Measurements from ENCODE around the gene SLC15A4.
"Not testable (repeated sequence)": the region's sequence is repeated elsewhere in the genome, so short reads cannot be mapped to it uniquely, and the experiment has no call there.

Gene SLC15A4

DNA sequence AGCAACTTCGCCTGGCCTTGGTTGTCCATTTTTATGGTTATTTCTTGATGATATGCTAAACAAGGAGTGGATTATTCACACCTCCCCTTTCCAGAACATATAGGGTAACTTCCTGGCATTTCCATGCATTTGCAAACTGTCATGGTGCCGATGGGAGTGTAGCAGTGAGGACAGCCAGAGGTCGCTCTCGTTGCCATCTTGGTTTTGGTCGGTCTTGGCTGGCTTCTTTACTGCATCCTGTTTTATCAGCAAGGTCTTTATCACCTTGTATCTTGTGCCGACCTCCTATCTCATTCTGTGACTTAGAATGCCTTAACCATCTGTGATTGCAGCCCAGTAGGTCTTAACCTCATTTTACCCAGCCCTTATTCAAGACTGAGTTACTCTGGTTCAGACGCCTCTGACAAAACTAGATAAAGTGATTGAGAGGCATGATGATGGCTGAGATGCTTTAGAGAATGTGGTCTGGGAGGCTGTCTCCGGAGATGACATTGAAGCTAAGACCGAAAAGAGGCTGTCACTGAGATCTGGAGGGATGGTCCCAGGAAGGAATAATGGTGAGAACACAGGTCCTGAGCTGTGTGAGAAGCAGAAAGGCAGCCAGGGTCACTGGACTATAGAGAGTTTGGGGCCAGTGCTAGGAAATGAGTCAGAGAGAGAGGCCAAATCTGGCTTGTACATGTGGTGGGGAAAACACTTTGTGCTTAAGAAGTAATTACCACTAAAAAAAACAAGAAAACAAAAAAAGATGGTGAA, 32.5 kb upstream of the SLC15A4 start:
- Histone ChIP-seq H3K4me1 (ENCODE audit: control insufficient read depth, low read depth, low read length) (peaks cover 10% of the 10 kb centered on the region), H3K4ac (ENCODE audit: low read depth, low read length) (no peak overlapping the region), H3K56ac (ENCODE audit: low read length) (no peak overlapping the region), H3K18ac (ENCODE audit: low read length) (no peak overlapping the region), H4K8ac (ENCODE audit: low read depth, low read length) (no peak overlapping the region), H2AK5ac (ENCODE audit: low read length) (no peak overlapping the region), H3K27ac (ENCODE audit: low read depth, low read length) (peak overlapping the region; percentile 30), H3K9ac (ENCODE audit: low read length) (no peak overlapping the region), H4K5ac (ENCODE audit: low read length) (no peak overlapping the region), H3K36me3 (ENCODE audit: control insufficient read depth, insufficient read depth, low read length) (no peaks in the 10 kb centered on the region), H3K4me2 (ENCODE audit: low read length) (no peak overlapping the region), H3K27me3 (ENCODE audit: insufficient read depth, low read length, poor library complexity) (no peaks in the 10 kb centered on the region), H3K23ac (ENCODE audit: low read length) (no peak overlapping the region), H2BK15ac (replicated peaks; ENCODE audit: low read depth) (no peak overlapping the region), H3K4me3 (ENCODE audit: low read length) (no peak overlapping the region), H3K79me2 (ENCODE audit: control insufficient read depth, insufficient read depth, low read length) (no peaks in the 10 kb centered on the region), H2BK120ac (ENCODE audit: low read depth, low read length) (no peak overlapping the region), H2BK5ac (ENCODE audit: low read length) (peak overlapping the region; percentile 41), H3K79me1 (ENCODE audit: low read length) (no peaks in the 10 kb centered on the region)
- no CpG with 5 or more reads among the region's 9 CpGs for WGBS (ENCODE audit: extremely low coverage, insufficient coverage, low lambda C conversion rate)
- DNase-seq: peak; percentile 91

- peak overlapping the region; percentile 92 for H3K56ac ChIP-seq (ENCODE audit: low read length)
- no peak overlapping the region for H2BK15ac ChIP-seq (replicated peaks; ENCODE audit: low read depth)
- no peaks in the 10 kb centered on the region for H3K36me3 ChIP-seq (ENCODE audit: control insufficient read depth, insufficient read depth, low read length)
- H2BK5ac ChIP-seq (ENCODE audit: low read length): peak overlapping the region; percentile 46
- no peaks in the 10 kb centered on the region for H3K27me3 ChIP-seq (ENCODE audit: insufficient read depth, low read length, poor library complexity)
- H3K79me1 ChIP-seq (ENCODE audit: low read length): no peaks in the 10 kb centered on the region
- H3K4me1 ChIP-seq (ENCODE audit: control insufficient read depth, low read depth, low read length): peaks cover 5% of the 10 kb centered on the region
- no CpG with 5 or more reads among the region's 74 CpGs for WGBS (ENCODE audit: extremely low coverage, insufficient coverage, low lambda C conversion rate)
- H2AK5ac ChIP-seq (ENCODE audit: low read length): no peak overlapping the region
- H3K9ac ChIP-seq (ENCODE audit: low read length): peak overlapping the region; percentile 75
- H3K18ac ChIP-seq (ENCODE audit: low read length): peak overlapping the region; percentile 92
- H3K4ac ChIP-seq (ENCODE audit: low read depth, low read length): peak overlapping the region; percentile 57
- H2BK120ac ChIP-seq (ENCODE audit: low read depth, low read length): peak overlapping the region; percentile 73
- peak overlapping the region; percentile 28 for H3K4me3 ChIP-seq (ENCODE audit: low read length)
- no peak overlapping the region for H4K8ac ChIP-seq (ENCODE audit: low read depth, low read length)
- DNase-seq: peak; percentile 49
- H3K23ac ChIP-seq (ENCODE audit: low read length): peak overlapping the region; percentile 48
- no peaks in the 10 kb centered on the region for H3K79me2 ChIP-seq (ENCODE audit: control insufficient read depth, insufficient read depth, low read length)
- no peak overlapping the region for H4K5ac ChIP-seq (ENCODE audit: low read length)
- H3K4me2 ChIP-seq (ENCODE audit: low read length): peak overlapping the region; percentile 73
- H3K27ac ChIP-seq (ENCODE audit: low read depth, low read length): peak overlapping the region; percentile 95
Measured at GRCh38 chr12:128853600-128854197, 29.9 kb upstream of the SLC15A4 start.

GRCh38 chr12:128852885-128853599, 29.3 kb upstream of the SLC15A4 start, which contains the start of gene GLT1D1:
GLT1D1 (plus strand) TSS chr12:128853478; CDS start chr12:128853582, 104 bp downstream.
- H3K23ac ChIP-seq (ENCODE audit: low read length): peak within 1 kb of the TSS; percentile 48
- H3K9ac ChIP-seq (ENCODE audit: low read length): peak within 1 kb of the TSS; percentile 75
- DNase-seq: no peak
- WGBS (ENCODE audit: extremely low coverage, insufficient coverage, low lambda C conversion rate): no CpG with 5 or more reads among the region's 56 CpGs
- H3K56ac ChIP-seq (ENCODE audit: low read length): peak within 1 kb of the TSS; percentile 92
- peak within 1 kb of the TSS; percentile 92 for H3K18ac ChIP-seq (ENCODE audit: low read length)
- H4K5ac ChIP-seq (ENCODE audit: low read length): peak within 1 kb of the TSS; percentile 76
- peak within 1 kb of the TSS; percentile 57 for H3K4ac ChIP-seq (ENCODE audit: low read depth, low read length)
- peak within 1 kb of the TSS; percentile 73 for H2BK120ac ChIP-seq (ENCODE audit: low read depth, low read length)
- H3K27me3 ChIP-seq (ENCODE audit: insufficient read depth, low read length, poor library complexity): no peaks in the 10 kb centered on the region
- H3K36me3 ChIP-seq (ENCODE audit: control insufficient read depth, insufficient read depth, low read length): no peaks in the 10 kb centered on the region
- H4K8ac ChIP-seq (ENCODE audit: low read depth, low read length): no peak within 1 kb of the TSS
- no peaks in the 10 kb centered on the region for H3K79me1 ChIP-seq (ENCODE audit: low read length)
- peak within 1 kb of the TSS; percentile 95 for H3K27ac ChIP-seq (ENCODE audit: low read depth, low read length)
- H3K4me2 ChIP-seq (ENCODE audit: low read length): peak within 1 kb of the TSS; percentile 73
- H2AK5ac ChIP-seq (ENCODE audit: low read length): peak within 1 kb of the TSS; percentile 82
- peaks cover 5% of the 10 kb centered on the region for H3K4me1 ChIP-seq (ENCODE audit: control insufficient read depth, low read depth, low read length)
- no peak within 1 kb of the TSS for H2BK15ac ChIP-seq (replicated peaks; ENCODE audit: low read depth)
- H3K4me3 ChIP-seq (ENCODE audit: low read length): peak within 1 kb of the TSS; percentile 28
- H2BK5ac ChIP-seq (ENCODE audit: low read length): peak within 1 kb of the TSS; percentile 73
- H3K79me2 ChIP-seq (ENCODE audit: control insufficient read depth, insufficient read depth, low read length): no peaks in the 10 kb centered on the region

- H3K23ac ChIP-seq (ENCODE audit: low read length): no peak overlapping the region
- no peak overlapping the region for H3K4me2 ChIP-seq (ENCODE audit: low read length)
- no peaks in the 10 kb centered on the region for H3K79me2 ChIP-seq (ENCODE audit: control insufficient read depth, insufficient read depth, low read length)
- no peaks in the 10 kb centered on the region for H3K36me3 ChIP-seq (ENCODE audit: control insufficient read depth, insufficient read depth, low read length)
- H3K79me1 ChIP-seq (ENCODE audit: low read length): no peaks in the 10 kb centered on the region
- H4K5ac ChIP-seq (ENCODE audit: low read length): no peak overlapping the region
- H3K27ac ChIP-seq (ENCODE audit: low read depth, low read length): no peak overlapping the region
- H3K4ac ChIP-seq (ENCODE audit: low read depth, low read length): no peak overlapping the region
- no peak overlapping the region for H3K9ac ChIP-seq (ENCODE audit: low read length)
- WGBS (ENCODE audit: extremely low coverage, insufficient coverage, low lambda C conversion rate): no CpG with 5 or more reads among the region's 8 CpGs
- H2BK5ac ChIP-seq (ENCODE audit: low read length): no peak overlapping the region
- no peak overlapping the region for H4K8ac ChIP-seq (ENCODE audit: low read depth, low read length)
- H2BK120ac ChIP-seq (ENCODE audit: low read depth, low read length): no peak overlapping the region
- H3K4me1 ChIP-seq (ENCODE audit: control insufficient read depth, low read depth, low read length): peaks cover 5% of the 10 kb centered on the region
- H2AK5ac ChIP-seq (ENCODE audit: low read length): no peak overlapping the region
- DNase-seq: no peak
- no peak overlapping the region for H2BK15ac ChIP-seq (replicated peaks; ENCODE audit: low read depth)
- no peak overlapping the region for H3K18ac ChIP-seq (ENCODE audit: low read length)
- no peak overlapping the region for H3K4me3 ChIP-seq (ENCODE audit: low read length)
- H3K56ac ChIP-seq (ENCODE audit: low read length): peak overlapping the region; percentile 86
- no peaks in the 10 kb centered on the region for H3K27me3 ChIP-seq (ENCODE audit: insufficient read depth, low read length, poor library complexity)
Measured at GRCh38 chr12:128852026-128852698, 28.4 kb upstream of the SLC15A4 start.

DNA sequence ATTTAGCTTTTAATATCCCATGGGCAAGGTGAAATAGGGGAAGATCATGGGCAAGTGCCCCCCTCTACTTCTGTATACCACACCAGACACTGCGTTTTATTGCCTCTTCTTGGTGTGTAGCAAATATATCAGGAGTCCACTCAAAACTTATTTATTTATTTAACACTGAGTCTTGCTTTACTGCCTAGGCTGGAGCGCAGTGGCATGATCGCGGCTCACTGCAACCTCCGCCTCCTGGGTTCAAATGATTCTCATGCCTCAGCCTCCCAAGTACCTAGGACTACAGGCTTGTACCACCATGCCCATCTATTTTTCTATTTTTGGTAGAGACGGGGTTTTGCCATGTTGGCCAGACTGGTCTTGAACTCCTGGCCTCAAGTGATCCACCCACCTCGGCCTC, 27.7 kb upstream of the SLC15A4 start:
- H3K79me1 ChIP-seq (ENCODE audit: low read length); H3K4me1 ChIP-seq (ENCODE audit: control insufficient read depth, low read depth, low read length); H3K4ac ChIP-seq (ENCODE audit: low read depth, low read length); H2BK15ac ChIP-seq (replicated peaks; ENCODE audit: low read depth); H4K5ac ChIP-seq (ENCODE audit: low read length); H3K56ac ChIP-seq (ENCODE audit: low read length); H2BK5ac ChIP-seq (ENCODE audit: low read length); H3K27me3 ChIP-seq (ENCODE audit: insufficient read depth, low read length, poor library complexity); H3K36me3 ChIP-seq (ENCODE audit: control insufficient read depth, insufficient read depth, low read length); H4K8ac ChIP-seq (ENCODE audit: low read depth, low read length); H3K9ac ChIP-seq (ENCODE audit: low read length); H3K79me2 ChIP-seq (ENCODE audit: control insufficient read depth, insufficient read depth, low read length); DNase-seq; H3K27ac ChIP-seq (ENCODE audit: low read depth, low read length); H3K23ac ChIP-seq (ENCODE audit: low read length); H3K4me3 ChIP-seq (ENCODE audit: low read length); H3K4me2 ChIP-seq (ENCODE audit: low read length); H2AK5ac ChIP-seq (ENCODE audit: low read length); H2BK120ac ChIP-seq (ENCODE audit: low read depth, low read length); H3K18ac ChIP-seq (ENCODE audit: low read length): not testable (repeated sequence)
- no CpG with 5 or more reads among the region's 7 CpGs for WGBS (ENCODE audit: extremely low coverage, insufficient coverage, low lambda C conversion rate)
